ENCODE data around the gene HS3ST6.

HS3ST6 gene

GRCh38 chr16:1909561-1910231, 8.5 kb downstream of the HS3ST6 start:
- no peak overlapping the region for H3K9ac ChIP-seq
- no peaks in the 10 kb centered on the region for H4K20me1 ChIP-seq (ENCODE audit: insufficient read depth)
- H3K4me1 ChIP-seq (ENCODE audit: low read depth, poor library complexity, severe bottlenecking): peaks cover 5% of the 10 kb centered on the region
- H3K27me3 ChIP-seq (ENCODE audit: insufficient read depth, low read depth): peaks cover 76% of the 10 kb centered on the region
- no peaks in the 10 kb centered on the region for H3K36me3 ChIP-seq (ENCODE audit: insufficient read depth)
- H3K79me2 ChIP-seq (ENCODE audit: insufficient read depth, low read depth): no peaks in the 10 kb centered on the region
- H2AFZ ChIP-seq (ENCODE audit: low read depth): no peak overlapping the region
- no peak for TF ChIP-seq CTCF (conservative IDR thresholded peaks at IDR 0.05; ENCODE audit: low read depth, low read length)
- no peak overlapping the region for H3K27ac ChIP-seq
- no peak overlapping the region for H3K4me3 ChIP-seq (IDR thresholded peaks at IDR 0.05; ENCODE audit: insufficient read depth, low read depth, low read length)
- no peak overlapping the region for H3K4me2 ChIP-seq

GRCh38 chr16:1908983-1909382, 9.2 kb downstream of the HS3ST6 start:
- Histone ChIP-seq H3K27me3 (ENCODE audit: insufficient read depth, low read depth) (peaks cover 76% of the 10 kb centered on the region), H3K27ac (no peak overlapping the region)

GRCh38 chr16:1908184-1908583, 10.0 kb downstream of the HS3ST6 start:
- H3K4me3 ChIP-seq (IDR thresholded peaks at IDR 0.05; ENCODE audit: insufficient read depth, low read depth, low read length): no peak overlapping the region
- H3K79me2 ChIP-seq (ENCODE audit: insufficient read depth, low read depth): no peaks in the 10 kb centered on the region
- no peaks in the 10 kb centered on the region for H3K36me3 ChIP-seq (ENCODE audit: insufficient read depth)
- no peak overlapping the region for H3K27ac ChIP-seq
- no peak overlapping the region for H2AFZ ChIP-seq (ENCODE audit: low read depth)
- no peaks in the 10 kb centered on the region for H4K20me1 ChIP-seq (ENCODE audit: insufficient read depth)
- TF ChIP-seq CTCF (conservative IDR thresholded peaks at IDR 0.05; ENCODE audit: low read depth, low read length): no peak
- H3K27me3 ChIP-seq (ENCODE audit: insufficient read depth, low read depth): peaks cover 74% of the 10 kb centered on the region
- H3K4me2 ChIP-seq: no peak overlapping the region
- H3K9ac ChIP-seq: no peak overlapping the region
- peaks cover 5% of the 10 kb centered on the region for H3K4me1 ChIP-seq (ENCODE audit: low read depth, poor library complexity, severe bottlenecking)

More at GRCh38 chr16:1908983-1909382, 9.2 kb downstream of the HS3ST6 start:
- Histone ChIP-seq H2AFZ (ENCODE audit: low read depth) (no peak overlapping the region), H4K20me1 (ENCODE audit: insufficient read depth) (no peaks in the 10 kb centered on the region), H3K4me3 (IDR thresholded peaks at IDR 0.05; ENCODE audit: insufficient read depth, low read depth, low read length) (no peak overlapping the region), H3K9ac (no peak overlapping the region), H3K36me3 (ENCODE audit: insufficient read depth) (no peaks in the 10 kb centered on the region), H3K79me2 (ENCODE audit: insufficient read depth, low read depth) (no peaks in the 10 kb centered on the region), H3K4me1 (ENCODE audit: low read depth, poor library complexity, severe bottlenecking) (peaks cover 5% of the 10 kb centered on the region), H3K4me2 (no peak overlapping the region)
- no peak for TF ChIP-seq CTCF (conservative IDR thresholded peaks at IDR 0.05; ENCODE audit: low read depth, low read length)

- H3K36me3 ChIP-seq (ENCODE audit: insufficient read depth): no peaks in the 10 kb centered on the region
- no peaks in the 10 kb centered on the region for H3K79me2 ChIP-seq (ENCODE audit: insufficient read depth, low read depth)
- H3K9ac ChIP-seq: no peak overlapping the region
- H4K20me1 ChIP-seq (ENCODE audit: insufficient read depth): no peaks in the 10 kb centered on the region
- 0 out of 2 replicates have a peak overlapping the region, but pooled peaks have one; percentile 1 for H2AFZ ChIP-seq (ENCODE audit: low read depth)
- no peak for TF ChIP-seq CTCF (conservative IDR thresholded peaks at IDR 0.05; ENCODE audit: low read depth, low read length)
- H3K4me3 ChIP-seq (IDR thresholded peaks at IDR 0.05; ENCODE audit: insufficient read depth, low read depth, low read length): no peak overlapping the region
- no peak overlapping the region for H3K27ac ChIP-seq
- no peak overlapping the region for H3K4me2 ChIP-seq
- peaks cover 76% of the 10 kb centered on the region for H3K27me3 ChIP-seq (ENCODE audit: insufficient read depth, low read depth)
- peaks cover 5% of the 10 kb centered on the region for H3K4me1 ChIP-seq (ENCODE audit: low read depth, poor library complexity, severe bottlenecking)
These were observed 10.9 kb downstream of the HS3ST6 start for GRCh38 chr16:1907226-1907860.
